ENCODE measurements around the gene ALOX5AP. TPM values are rescaled to one million over a fixed set of nuclear protein-coding genes. Genes with fewer than 3 reads are reported as not detected.

ALOX5AP gene
- 9.0 to 14.0 TPM (median 11.4 TPM) in 5 replicates for total RNA-seq (2022; extraction: Qiagen RNA extraction)

GRCh38 chr13:30735025-30735871, at the start of gene ALOX5AP:
TSS of gene ALOX5AP (plus strand) at chr13:30735543. CDS start at chr13:30735606, 63 bp downstream.

Other genes starting within 250 kb of the ALOX5AP start
- gene USPL1, start 117.6 kb upstream of the ALOX5AP start, total RNA-seq (2022; extraction: Qiagen RNA extraction), result 15.7 to 21.0 TPM (median 19.1 TPM) in 5 replicates
- 0.11 to 0.32 TPM (median 0.19 TPM) in 5 replicates for gene MEDAG, start 170.7 kb downstream of the ALOX5AP start, total RNA-seq (2022; extraction: Qiagen RNA extraction)
- not detected in 5 replicates for gene TEX26, start 197.1 kb downstream of the ALOX5AP start, total RNA-seq (2022; extraction: Qiagen RNA extraction)